ENCODE data around the gene DNASE1L1.

DNA sequence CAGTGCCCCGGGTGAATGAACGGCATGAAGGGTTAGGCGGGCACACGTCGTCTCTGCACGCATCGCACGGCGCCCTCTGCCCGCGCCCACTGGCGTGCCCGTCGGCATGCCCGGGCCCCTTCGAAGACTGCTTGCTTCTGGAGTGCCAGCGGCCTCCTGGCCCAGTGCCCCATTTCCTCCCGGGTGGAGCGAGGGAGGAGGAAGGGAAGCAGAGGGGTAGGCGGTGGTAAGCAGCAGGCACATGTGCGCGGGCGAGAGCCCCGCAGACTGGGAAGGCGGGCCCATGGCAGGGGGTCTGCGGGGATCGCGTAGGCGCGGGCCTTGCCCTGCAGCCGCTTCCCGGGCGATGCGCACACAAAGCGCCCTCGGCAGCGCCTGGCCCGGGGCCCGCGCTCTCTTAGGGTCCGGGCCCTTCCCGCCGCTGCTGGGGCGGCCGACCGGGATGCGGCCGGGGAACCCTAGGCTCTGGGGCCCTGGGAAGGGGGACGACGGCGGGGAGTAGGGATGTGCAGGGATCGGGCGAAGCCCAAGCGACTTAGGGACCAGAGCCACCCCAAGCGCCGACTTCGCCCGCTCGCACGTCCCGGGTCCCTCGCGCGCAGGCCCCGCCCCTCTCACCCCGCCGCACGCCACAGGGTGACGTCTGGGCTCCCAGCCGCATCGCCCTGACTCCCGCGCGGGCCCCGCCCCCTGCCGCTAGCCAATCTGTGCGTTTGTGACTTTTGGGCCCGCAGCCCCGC is 30.8 kb downstream of the DNASE1L1 start:
- TF ChIP-seq, protein P1, sequence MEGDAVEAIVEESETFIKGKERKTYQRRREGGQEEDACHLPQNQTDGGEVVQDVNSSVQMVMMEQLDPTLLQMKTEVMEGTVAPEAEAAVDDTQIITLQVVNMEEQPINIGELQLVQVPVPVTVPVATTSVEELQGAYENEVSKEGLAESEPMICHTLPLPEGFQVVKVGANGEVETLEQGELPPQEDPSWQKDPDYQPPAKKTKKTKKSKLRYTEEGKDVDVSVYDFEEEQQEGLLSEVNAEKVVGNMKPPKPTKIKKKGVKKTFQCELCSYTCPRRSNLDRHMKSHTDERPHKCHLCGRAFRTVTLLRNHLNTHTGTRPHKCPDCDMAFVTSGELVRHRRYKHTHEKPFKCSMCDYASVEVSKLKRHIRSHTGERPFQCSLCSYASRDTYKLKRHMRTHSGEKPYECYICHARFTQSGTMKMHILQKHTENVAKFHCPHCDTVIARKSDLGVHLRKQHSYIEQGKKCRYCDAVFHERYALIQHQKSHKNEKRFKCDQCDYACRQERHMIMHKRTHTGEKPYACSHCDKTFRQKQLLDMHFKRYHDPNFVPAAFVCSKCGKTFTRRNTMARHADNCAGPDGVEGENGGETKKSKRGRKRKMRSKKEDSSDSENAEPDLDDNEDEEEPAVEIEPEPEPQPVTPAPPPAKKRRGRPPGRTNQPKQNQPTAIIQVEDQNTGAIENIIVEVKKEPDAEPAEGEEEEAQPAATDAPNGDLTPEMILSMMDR (IDR thresholded peaks at IDR 0.05) = no peak
- TF ChIP-seq POLR2A (IDR thresholded peaks at IDR 0.05) = peak; percentile 70 to 81
